NCI-H526 (cell line): ENCODE results near the gene CTSZ.
A peak's percentile ranks its signal among the peaks of the same experiment; 100 is the strongest.
"Not testable (repeated sequence)": the region's sequence is repeated elsewhere in the genome, so short reads cannot be mapped to it uniquely, and the experiment has no call there.

Experiments
- DNase-seq, 2 experiments: peaks; one replicate each; lab custom pipeline; 2025; lab: John Stamatoyannopoulos, UW

The CTSZ gene

DNA sequence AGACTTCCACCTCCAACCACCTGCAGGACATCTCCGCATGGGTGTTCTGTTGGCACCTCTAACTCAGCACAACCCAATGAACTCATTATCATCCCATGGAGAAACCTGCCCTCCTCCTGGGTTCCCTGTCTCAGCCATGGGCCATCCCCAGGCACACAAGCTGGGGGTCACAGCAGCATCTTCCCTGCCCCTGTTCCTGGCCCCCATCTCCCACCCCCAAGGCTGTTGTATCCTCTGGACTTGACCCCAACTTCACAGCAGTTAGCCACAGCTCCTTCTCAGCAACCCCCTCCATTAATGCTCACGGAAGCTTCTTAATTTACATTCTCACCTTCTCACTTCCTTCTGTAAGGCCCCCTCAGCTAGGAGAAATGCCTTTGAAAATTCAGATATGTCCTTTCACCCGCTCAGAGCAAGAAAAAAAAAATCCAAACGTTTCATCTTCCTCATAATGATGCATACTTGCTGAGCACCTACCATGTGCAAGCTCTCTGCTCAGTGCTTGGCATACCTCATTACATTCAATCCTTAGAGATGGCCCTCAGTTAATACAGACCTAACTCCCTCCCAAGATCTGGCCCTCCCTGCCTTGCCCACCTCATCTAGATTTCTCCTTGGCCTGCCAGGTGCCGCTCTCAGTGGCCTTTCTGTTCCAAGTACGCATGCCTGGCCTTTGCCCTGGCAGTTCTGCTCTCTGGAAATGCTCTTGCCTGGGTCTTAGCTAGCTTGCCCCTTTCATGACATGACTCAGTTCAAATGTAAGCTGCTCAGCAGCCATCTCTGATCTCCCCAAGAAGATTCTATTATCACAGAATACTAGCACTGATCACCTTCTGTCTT is 28.5 kb downstream of the CTSZ start:
- DNase-seq: no peak

DNA sequence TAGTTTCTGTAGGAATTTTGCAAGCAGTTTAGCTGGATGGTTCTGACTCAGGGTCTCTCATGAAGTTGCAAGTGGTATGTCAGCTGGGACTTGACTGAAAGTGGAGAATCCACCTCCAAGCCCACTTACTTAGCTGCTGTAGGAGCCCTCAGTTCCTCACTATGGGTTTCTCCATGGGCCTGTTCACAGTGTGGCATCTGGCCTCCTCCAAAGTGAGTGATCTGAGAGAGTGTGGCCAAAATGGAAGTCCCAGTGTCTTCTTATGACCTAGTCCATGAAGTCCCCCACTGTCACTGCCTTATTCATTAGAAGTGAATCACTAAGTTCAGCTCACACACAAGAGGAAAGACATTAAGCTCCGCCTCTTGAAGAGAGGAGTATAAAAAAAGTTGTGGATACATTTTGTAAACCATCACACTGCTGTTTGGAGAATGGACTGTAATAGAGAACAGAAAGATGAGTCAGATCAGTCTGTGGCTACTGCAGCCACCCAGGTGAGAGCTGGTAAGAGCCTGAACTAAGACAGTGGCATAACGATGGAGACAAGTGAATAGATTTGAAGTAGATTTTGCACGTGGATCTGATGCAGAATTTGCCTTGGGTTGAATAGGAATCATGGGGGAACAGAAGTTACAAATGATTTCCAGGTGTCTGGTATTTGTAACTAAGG is 30.9 kb downstream of the CTSZ start:
- no peak for DNase-seq

DNA sequence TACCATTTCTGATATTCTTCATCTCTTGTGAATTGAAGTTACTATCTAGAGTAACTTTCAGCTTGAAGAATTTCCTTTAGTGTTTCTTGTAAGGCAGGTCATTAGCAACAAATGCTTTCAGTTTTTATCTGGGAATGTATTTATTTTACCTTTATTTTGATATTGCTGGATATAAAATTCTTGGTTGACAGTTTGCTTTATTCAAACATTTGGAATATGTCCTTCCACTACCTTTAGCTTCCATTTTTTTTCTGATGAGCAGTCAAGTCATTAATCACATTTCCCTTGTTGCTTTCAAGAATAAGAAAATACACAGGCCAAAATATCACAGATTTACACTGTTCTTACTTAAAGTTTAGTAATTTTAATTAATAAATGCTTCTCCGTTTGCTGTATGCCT is 31.7 kb downstream of the CTSZ start:
- no peak for DNase-seq

DNA sequence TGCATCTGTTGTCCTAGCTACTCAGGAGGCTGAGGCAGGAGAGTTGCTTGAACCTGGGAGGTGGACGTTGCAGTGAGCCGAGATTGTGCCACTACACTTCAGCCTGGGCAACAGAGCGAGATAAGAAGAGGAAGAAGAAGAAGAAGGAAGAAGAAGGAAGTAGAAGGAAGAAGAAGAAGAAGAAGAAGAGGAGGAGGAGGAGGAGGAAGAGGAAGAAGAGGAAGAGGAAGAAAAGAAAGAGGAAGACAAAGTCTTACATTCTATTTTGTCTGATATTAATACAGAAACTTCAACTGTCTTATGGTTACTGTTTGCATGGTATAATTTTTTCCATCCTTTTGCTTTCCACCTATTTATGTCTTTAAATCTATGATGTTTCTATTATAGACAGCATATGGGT is 33.2 kb downstream of the CTSZ start:
- DNase-seq: no peak

DNA sequence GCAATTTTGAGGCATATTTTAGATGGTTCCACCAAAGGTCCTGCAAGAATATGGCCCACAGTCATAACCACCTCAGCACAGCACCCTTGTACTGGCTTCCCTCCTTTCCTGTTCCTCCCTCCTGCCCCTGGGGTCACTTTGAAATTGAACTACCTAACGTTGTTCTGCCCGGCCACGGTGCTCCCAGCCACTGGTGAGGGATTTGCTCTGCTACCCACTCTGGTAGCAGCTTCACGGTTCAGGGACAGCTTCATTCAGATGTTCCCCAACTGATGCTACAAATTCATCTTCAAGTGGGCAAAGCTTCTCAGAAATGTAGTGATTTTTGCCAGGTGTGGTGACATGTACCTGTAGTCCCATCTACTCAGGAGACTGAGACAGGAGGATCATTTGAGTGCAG is 33.9 kb downstream of the CTSZ start:
- no peak for DNase-seq

DNA sequence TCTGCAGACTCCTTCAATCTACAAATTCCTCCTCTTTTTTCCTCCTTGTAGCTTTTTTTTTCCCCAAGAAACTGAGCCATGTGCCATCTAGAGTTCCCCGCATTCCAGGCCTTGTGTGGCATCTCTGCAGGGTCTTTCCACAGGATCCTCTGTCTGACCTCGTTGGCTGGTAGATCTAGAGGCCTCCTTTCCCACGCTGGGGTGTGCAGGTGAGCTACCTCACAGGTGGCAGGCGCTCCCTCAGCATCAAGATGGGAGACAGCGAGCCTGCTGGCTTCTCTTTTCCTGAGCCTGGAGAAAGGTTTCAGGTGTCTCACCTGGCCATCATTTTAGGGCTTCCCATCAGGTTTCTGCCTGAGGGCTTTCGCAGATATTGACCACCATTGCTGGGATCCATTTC is 35.6 kb downstream of the CTSZ start:
- DNase-seq: no peak

DNA sequence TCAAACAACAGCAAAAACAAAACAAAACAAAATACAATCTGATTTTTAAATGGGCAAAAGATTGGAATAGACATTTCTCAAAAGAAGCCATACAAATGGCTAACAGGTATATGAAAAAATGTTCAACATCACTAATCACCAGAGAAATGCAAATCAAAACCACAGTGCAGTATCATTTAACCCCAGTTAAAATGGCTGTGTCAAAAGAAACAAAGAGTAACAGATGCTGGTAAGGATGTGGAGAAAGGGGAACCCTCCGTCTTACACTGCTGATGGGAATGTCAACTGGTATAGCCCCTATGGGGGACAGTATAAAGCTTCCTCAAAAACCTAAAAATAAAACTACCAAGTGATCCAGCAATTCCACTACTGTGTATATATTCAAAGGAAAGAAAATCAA is 36.9 kb downstream of the CTSZ start:
- DNase-seq: peak; percentile 6 to 53

DNA sequence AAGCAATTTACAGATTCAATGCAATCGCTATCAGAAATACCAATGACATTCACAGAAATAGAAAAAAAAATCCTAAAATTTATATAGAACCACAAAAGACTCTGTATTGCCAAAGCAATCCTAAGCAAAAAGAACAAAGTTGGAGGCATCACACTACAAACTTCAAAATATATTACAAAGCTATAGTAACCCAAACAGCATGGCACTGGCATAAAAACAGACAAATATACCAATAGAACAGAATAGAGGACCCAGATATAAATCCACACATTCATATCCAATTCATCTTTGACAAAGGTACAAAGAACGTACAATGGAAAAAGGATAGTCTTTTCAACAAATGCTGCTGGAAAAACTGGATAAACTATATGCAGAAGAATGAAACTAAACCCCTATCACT is 37.6 kb downstream of the CTSZ start:
- no peak for DNase-seq

DNA sequence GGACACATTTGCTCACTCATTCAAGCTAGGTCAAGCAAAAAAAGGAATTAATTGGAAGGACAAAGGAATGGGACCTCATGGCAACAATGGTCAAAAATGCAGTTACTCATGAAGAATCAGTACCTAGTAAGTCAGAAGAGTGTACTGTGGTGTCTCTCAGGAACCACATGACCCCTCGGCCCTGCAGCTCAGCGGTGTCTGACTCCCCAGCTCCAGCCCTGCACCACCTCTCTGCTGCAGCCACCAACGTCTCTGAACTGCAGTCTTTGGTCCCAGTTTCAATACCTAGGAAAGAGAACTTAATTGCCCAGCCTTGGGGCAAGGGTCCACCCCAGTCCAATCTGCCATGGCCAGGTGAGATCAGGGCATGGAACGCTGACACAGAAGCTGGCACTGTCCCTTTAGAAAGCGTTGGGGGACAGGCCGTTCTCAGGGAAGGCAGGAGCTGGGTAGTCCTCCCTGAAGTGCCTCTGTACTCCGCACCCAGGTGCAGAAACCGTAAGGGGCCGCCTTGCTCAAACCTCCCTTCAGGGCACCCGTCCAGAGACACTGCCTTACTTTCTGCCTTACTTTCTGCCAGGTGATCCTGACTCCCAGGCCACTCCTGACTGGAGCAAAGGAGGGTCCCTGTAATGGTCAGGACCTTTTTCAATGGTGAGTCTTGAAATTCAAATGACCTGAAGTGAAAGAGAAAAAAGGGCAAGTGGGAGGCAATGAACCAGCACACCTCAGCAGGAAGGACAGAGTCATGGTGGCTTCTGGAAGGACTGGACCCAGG is 39.2 kb downstream of the CTSZ start:
- DNase-seq: no peak

DNA sequence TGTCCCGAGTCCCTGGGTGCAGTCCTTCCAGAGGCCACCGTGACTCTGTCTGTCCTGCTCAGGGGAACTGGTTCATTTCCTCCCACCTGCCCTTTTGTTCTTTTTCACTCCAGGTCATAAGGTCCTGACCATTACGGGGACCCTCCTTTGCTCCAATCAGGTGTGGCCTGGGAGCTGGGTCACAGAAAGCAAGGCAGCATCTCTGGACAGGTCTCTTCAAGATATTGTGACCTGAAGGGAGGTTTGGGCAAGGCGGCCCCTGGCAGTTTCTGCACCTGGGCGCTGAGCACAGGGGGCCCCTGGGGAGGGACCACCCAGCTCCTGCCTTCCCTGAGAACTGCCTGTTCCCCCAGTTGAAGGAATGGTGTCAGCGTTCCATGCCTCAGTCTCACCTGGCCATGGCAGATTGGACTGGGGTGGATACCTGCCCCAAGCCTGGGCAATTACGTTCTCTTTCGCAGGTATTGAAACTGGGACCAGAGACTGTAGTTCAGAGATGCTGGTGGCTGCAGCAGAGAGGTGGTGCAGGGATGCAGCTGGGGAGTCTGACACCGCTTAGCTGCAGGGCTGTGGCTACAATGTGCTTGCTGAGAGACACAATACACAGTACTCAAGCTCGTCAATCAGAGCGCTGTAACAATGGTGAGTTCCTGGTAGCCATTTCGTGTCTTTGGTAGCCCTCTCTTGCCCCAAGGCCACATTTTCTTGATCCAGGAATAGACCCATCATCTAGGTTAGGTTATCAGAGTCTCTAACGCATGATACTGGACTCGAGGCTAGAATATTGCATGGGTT is 41.6 kb downstream of the CTSZ start:
- DNase-seq: no peak

DNA sequence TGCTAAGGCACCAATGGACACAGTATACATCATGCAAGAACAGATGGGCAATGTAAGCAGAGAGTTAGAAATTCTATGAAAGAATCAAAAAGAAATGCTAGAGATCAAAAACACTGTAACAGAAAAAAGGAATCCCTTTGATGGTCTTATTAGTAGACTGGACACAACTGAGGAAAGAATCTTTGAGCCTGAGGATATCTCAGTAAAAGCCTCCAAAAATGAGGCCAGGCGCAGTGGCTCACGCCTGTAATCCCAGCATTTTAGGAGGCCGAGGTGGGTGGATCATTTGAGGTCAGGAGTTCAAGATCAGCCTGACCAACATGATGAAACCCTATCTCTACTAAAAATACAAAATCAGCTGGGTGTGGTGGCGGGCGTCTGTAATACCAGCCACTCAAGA is 43.1 kb downstream of the CTSZ start:
- DNase-seq: not testable (repeated sequence)

DNA sequence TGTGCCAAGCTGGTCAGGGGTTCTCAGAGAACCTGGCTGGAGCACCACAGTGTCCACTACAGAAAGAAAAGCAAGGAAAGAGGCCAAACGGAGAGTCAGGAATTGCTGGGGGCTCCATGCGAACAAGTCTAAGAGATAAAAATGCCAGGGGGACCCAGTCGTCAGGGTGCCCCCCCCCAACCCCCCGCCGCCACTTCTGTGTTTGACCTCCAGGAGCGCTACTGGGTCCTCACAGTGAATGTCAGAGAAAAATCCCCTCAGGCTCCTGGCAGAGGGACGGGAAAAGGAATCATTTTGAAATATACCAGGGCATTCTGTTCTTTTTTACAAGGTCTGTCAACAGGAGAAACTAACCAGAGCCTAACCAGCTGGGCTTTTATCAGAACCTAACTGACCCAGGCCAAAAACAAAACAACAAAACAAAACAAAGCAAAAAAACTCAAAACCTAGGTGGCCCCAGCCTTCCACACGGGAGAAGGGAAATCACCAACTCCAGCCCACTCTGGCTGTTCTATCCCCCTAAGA is 43.9 kb downstream of the CTSZ start:
- DNase-seq: no peak

DNA sequence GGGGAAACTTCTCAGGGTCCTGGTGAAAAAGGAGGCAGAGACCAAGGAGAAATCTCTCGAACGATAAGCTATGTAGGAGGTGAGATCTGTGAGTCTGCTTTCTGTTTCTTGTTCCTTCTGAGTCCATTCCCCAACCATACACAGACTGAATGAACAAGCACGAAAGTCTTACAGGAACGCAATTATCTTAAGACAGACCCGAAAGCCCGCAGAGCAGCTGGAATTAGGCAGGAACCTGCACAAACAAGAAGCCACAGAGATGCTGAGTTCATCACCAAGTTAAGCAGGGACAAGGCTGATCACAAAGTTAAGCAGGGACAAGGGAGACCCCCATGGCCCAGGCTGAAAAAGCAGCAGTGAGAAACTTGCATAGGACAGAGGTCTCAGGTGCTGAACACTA is 47.4 kb downstream of the CTSZ start:
- no peak for DNase-seq

DNA sequence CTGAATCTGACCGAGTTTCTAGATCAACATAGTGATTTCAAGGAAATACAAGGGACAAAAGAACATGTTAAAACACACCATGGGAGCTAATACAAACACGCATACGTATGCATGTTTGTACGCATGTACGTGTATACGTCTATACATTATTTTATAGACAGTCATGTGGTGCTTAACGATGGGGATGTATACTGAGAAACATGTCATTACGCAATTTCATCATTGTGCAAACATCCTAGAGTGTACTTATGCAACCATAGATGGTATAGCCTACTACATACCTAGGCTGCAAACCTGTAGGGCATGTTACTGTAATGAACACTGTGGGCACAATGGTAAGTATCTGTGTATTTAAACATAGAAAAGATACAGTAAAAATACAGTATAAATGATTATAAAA is 51.0 kb downstream of the CTSZ start:
- DNase-seq: no peak

DNA sequence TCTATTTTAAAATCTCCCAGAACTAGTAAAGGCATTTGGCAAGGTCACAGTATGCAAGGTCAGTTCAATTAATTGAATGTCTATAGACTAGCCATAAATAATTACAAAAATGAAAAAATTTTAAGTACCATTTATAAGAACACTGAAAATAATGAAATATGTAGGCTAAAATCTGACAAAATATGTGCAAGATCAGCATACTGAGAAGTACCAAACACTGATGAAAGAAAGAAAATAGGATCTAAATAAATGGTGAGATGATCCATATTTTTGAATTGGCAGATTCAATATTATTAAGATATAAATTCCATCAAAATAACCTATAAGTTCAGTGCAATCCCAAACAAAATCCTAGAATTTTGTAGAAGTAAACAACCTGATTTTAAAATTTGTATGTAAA is 54.0 kb downstream of the CTSZ start:
- DNase-seq: no peak

DNA sequence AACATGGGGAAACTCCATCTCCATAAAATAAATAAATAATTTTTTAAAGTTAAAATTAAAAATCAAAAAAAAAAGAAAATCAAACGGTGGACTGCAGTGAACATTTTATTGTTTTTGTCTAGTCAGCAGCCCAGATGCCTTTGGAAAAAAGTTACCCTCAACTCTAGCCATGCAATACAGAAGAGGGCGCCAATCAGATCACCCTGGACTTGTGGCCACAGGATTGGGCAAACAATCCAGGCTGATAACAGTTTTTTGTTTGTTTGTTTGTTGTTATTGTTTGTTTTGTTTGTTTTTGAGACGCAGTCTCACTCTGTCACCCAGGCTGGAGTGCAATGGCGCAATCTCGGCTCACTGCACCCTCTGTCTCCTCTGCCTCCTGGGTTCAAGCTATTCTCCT is 56.5 kb downstream of the CTSZ start:
- no peak for DNase-seq

DNA sequence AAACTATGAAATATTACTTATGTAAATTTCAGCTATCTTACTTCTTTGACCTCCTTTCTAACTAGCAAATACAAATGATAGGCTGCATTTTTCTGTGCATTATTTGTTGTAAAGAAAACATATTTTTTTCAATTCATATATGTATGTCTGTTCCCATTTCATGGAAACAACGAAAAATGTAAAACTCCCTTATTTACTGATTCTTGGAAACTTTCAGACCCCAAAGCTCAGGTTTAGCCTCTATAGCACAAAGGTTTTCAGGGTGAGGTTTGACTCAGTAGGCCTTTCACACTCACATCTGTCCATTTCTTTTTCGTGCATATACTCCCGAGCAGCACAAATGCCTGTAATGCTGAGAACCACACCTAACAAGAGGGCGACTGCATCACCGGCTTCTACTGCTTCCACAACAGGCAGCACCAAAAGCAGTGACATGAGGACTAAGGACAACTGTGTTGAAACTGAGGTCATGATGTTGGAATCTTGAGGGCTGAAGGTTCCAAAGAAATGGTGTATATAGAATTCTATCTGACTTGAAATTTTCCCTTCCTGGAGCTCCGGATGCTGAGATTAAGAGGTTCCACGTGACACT is 59.2 kb downstream of the CTSZ start:
- DNase-seq: not testable (repeated sequence)

DNA sequence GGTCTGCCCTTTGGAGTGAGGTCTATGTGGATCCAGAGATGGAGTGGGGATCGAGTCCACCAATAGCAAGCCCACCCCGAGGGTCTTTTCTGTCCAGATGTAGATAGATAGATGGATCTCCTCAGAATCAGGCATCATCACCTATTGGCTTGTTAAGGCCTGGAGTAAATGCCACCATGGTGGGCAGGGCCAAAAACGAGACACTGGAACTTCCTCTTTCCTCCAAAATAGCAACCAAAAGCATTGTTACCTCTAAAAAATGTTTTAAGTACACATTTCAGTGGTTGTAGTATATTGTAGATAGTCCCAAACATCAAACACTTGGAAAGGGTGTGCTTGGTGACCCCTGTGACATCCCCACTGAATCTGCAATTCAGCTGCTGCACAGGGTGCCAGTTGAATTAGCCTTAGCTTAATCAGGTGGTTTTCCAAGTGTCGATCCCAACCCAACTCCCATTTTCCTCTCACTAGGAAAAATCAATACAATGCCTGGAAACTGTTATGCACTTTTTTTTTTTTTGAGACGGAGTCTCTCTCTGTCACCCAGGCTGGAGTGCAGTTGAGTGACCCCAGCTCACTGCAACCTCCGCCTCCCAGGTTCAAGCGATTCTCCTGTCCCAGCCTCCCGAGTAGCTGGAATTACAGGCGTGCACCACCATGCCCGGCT is 61.0 kb downstream of the CTSZ start:
- no peak for DNase-seq
